ENCODE results near the gene CNTN1.

The CNTN1 gene

GRCh38 chr12:40980427-40980961 lies 288.3 kb downstream of the CNTN1 start:
- no peak for DNase-seq

GRCh38 chr12:40986001-40986400 lies 293.8 kb downstream of the CNTN1 start:
- DNase-seq = no peak

GRCh38 chr12:40988355-40988754 lies 296.1 kb downstream of the CNTN1 start:
- no peak for DNase-seq

- no peak for DNase-seq
Measured at GRCh38 chr12:40988824-40989223, 296.6 kb downstream of the CNTN1 start.

- no peak for DNase-seq
Measured at GRCh38 chr12:40989785-40990184, 297.5 kb downstream of the CNTN1 start.

- DNase-seq = no peak
Measured at GRCh38 chr12:40992158-40992557, 299.9 kb downstream of the CNTN1 start.

- DNase-seq = no peak
Measured at GRCh38 chr12:40992674-40993073, 300.4 kb downstream of the CNTN1 start.

- no peak for DNase-seq
Measured at GRCh38 chr12:40993158-40993557, 300.9 kb downstream of the CNTN1 start.

- no peak for DNase-seq
Measured at GRCh38 chr12:40996091-40996490, 303.9 kb downstream of the CNTN1 start.

GRCh38 chr12:40999210-40999609 lies 307.0 kb downstream of the CNTN1 start:
- no peak for DNase-seq

GRCh38 chr12:41008472-41008871 lies 316.2 kb downstream of the CNTN1 start:
- no peak for DNase-seq

GRCh38 chr12:41011939-41012338 lies 319.7 kb downstream of the CNTN1 start:
- DNase-seq = no peak

GRCh38 chr12:41013881-41014642 lies 321.8 kb downstream of the CNTN1 start:
- no peak for DNase-seq

GRCh38 chr12:41014643-41015020 lies 322.4 kb downstream of the CNTN1 start:
- DNase-seq = no peak

GRCh38 chr12:41018010-41018409 lies 325.8 kb downstream of the CNTN1 start:
- DNase-seq = no peak

- DNase-seq = no peak
Measured at GRCh38 chr12:41019461-41019860, 327.2 kb downstream of the CNTN1 start.

- no peak for DNase-seq
Measured at GRCh38 chr12:41023836-41024235, 331.6 kb downstream of the CNTN1 start.

- DNase-seq = no peak
Measured at GRCh38 chr12:41026151-41026550, 333.9 kb downstream of the CNTN1 start.

GRCh38 chr12:41032386-41032785 lies 340.1 kb downstream of the CNTN1 start:
- DNase-seq = no peak

- no peak for DNase-seq
Measured at GRCh38 chr12:41034686-41035085, 342.4 kb downstream of the CNTN1 start.

GRCh38 chr12:41039461-41039860 lies 347.2 kb downstream of the CNTN1 start:
- no peak for DNase-seq

- no peak for DNase-seq
Measured at GRCh38 chr12:41045509-41045908, 353.3 kb downstream of the CNTN1 start.

- no peak for DNase-seq
Measured at GRCh38 chr12:41049033-41049432, 356.8 kb downstream of the CNTN1 start.

- DNase-seq = no peak
Measured at GRCh38 chr12:41051954-41052353, 359.7 kb downstream of the CNTN1 start.

- no peak for DNase-seq
Measured at GRCh38 chr12:41052441-41052840, 360.2 kb downstream of the CNTN1 start.

Measured in NCI-H1930 (cell line).